OCI-M1 (cell line): ENCODE data around the gene KIF27.
"Not testable (repeated sequence)": the region's sequence is repeated elsewhere in the genome, so short reads cannot be mapped to it uniquely, and the experiment has no call there.

Experiments
- DNase-seq: peaks from one replicate; lab custom pipeline; 2025; lab: John Stamatoyannopoulos, UW

The KIF27 gene, protein sequence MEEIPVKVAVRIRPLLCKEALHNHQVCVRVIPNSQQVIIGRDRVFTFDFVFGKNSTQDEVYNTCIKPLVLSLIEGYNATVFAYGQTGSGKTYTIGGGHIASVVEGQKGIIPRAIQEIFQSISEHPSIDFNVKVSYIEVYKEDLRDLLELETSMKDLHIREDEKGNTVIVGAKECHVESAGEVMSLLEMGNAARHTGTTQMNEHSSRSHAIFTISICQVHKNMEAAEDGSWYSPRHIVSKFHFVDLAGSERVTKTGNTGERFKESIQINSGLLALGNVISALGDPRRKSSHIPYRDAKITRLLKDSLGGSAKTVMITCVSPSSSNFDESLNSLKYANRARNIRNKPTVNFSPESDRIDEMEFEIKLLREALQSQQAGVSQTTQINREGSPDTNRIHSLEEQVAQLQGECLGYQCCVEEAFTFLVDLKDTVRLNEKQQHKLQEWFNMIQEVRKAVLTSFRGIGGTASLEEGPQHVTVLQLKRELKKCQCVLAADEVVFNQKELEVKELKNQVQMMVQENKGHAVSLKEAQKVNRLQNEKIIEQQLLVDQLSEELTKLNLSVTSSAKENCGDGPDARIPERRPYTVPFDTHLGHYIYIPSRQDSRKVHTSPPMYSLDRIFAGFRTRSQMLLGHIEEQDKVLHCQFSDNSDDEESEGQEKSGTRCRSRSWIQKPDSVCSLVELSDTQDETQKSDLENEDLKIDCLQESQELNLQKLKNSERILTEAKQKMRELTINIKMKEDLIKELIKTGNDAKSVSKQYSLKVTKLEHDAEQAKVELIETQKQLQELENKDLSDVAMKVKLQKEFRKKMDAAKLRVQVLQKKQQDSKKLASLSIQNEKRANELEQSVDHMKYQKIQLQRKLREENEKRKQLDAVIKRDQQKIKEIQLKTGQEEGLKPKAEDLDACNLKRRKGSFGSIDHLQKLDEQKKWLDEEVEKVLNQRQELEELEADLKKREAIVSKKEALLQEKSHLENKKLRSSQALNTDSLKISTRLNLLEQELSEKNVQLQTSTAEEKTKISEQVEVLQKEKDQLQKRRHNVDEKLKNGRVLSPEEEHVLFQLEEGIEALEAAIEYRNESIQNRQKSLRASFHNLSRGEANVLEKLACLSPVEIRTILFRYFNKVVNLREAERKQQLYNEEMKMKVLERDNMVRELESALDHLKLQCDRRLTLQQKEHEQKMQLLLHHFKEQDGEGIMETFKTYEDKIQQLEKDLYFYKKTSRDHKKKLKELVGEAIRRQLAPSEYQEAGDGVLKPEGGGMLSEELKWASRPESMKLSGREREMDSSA (N-terminal part only)

DNA sequence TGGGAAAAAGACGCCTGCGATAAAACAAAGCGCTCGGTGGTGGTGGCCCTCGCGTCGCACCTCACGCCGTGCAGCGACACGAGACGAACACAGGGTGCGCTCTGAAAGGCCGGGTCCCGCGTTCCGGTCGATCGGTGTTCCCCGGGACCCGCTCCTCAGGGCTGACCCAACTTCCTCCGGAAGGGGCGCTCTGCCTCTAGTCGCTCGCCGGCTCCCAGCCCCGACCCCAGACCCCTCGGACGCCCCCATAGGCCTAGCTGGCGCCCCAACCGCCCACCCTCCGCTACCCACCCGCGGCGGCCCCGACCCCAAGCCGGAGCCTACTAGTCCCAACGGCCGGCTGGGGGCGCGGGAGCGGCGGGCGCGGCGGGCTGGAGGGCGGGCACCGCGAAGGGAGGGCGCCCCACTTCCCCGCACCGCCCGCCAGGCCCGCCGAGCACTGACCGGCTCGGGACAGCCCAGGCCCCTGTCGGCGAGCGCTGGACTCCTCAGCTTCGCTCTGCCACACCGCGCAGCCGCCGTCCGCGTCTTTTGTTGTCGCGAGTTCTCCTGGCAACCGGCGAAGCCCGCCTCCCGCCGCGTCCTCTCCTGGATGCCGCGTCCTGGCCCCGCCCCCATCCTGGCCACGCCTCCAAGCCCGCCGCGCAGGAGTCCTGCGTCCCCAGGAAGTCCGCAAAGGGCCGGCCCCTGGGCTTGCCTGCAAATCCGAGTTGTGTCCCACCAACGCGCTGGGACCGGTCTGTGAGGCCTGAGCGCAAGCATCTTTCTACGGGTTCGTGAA lies at the start of gene KIF27:
Gene KIF27 (minus strand): TSS at position 506 of the 781 bp plus-strand sequence. CDS start 5,841 bp downstream, outside the sequence.
- peak; percentile 98 for DNase-seq

DNA sequence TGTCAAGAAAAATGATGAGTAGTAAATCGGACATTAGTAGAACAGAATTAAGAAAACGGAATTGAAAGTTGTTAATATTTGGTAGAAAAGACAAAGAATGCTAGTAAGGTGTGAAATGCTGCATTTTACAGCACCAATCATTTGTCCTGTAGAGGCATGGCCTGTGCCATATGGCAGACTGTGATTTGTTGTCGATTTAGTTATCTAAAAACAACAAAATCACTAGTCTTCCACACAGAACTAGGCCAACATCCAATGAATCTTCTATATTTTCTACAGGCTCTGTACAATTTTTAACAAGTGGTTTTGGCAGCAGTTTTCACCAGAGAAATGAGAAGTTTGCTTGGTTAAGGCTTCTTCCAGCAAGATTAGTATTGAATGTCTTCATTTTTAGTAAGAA lies 48.4 kb upstream of the KIF27 start:
- no peak for DNase-seq

DNA sequence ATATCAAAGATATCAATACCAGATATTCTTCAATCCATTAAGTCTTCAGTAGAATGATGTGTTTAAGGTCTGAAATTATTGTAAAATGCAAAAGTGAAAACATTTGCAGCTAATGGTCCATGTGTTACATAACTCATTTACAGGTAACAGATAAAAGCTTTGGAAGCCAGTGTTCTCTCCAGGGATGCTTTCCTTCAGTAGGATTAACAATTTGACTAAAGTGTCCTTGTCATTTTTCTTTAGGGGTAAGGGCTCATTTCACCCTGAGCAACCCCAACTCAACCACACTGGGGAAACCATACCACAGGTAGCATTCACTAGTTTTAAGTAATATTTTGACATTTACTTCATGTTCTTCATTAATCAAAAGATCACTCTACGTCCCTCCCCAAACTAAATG lies 45.8 kb upstream of the KIF27 start:
- no peak for DNase-seq

DNA sequence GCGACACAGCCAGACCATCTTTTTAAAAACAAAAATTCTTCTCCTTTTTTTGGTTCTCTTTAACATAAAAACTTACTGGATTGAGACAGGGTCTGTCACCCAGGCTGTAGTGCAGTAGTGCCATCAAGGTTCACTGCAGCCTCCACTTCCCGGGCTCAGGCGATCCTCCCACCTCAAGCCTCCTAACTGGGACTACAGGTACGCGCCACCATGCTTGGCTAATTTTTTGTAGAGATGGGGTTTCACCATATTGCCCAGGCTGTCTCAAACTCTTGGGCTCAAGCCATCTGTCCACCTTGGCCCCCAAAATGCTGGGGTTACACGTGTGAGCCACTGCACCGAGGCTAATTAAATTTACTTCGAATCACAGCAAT lies 45.0 kb upstream of the KIF27 start:
- DNase-seq, result no peak

DNA sequence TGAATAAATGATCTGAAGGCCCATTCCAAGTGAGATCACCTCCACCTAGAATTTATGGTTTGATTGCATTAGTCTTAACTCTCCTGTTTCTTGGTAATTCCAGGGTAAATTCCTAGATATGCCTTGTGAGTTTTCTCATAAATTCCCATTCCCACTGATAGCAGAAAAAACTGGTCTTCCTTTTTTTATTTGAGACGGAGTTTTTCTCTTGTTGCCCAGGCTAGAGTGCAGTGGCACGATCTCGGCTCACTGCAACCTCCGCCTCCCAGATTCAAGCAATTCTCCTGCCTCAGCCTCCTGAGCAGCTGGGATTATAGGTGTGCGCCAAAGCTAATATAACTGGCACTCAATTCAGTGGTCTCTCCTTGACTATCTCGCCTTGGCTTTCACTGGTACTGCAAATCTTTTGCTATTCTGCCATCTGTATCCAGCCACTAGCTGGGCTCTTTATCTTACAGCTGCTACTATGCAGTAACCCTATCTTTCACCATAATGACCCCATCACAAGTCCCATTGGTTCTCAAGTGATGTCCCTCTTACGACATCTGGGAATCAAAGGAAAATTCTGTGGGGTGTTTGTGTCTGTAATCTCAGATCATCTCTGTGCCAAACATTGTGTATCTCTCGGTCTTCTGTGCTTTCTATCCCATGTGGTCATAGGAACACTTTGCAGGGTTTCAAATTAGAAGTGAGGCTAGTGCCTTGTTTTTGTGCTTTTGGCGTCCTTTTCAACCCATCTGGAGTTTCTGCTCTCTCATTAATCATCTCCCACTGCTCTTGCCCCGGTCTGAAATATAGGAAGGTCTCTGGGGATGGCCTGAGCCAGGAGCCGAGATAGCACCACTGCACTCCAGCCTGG lies 44.3 kb upstream of the KIF27 start:
- peak; percentile 77 for DNase-seq

DNA sequence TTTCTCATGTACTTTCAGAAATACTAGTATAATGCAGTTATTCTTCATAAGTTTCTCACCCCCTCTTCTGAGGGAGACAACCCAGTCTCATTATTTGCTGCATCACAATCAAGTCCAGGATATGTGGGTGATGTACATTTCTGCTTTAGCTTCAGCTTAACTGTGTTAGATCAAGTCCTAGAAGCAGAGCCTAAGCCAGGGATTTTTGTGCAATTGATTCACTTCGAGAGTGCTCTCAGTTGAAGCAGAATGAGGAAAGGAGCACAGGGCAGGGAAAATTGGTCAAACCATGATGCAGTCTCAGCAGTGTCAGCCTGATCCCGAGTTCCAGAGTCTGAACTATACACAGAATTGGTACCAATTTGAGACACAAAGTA lies 43.7 kb upstream of the KIF27 start:
- DNase-seq, result peak; percentile 81

DNA sequence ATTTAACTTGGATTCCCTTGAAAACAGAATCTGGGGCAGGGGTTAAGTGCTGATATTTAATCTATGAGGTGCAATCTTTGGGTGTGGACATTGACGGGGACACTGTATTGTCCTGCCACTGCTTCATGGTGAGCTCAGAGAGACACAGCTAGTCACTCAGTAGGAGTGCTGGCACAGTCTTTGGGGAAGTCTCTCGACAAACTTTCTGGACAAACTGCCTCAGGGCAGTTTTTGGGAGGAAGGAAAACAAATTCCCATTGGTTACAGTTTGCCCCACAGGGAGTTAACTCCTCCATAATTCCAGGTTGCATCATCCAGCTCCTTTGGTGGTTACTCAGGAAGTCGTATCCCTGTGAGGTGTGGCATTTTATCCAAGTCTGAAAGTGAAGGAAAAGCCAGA lies 40.9 kb upstream of the KIF27 start:
- DNase-seq, result peak; percentile 44

DNA sequence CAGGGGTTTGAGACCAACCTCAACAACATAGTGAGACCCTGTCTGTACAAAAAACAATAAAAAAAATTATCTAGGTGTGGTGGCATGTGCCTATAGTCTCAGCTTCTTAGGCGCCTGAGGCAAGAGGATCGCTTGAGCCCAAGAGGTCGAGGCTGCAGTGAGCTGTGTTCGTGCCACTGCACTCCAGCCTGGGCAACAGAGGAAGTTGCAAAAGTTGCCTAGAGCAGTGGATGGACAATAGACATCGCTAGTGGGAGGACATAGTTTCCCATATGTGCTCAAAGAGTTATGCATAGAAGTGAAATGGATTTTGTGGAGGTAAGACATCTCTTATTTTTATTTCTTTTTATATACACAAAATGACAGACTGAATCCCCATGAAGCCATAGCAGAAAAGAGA lies 39.8 kb upstream of the KIF27 start:
- DNase-seq, result no peak

DNA sequence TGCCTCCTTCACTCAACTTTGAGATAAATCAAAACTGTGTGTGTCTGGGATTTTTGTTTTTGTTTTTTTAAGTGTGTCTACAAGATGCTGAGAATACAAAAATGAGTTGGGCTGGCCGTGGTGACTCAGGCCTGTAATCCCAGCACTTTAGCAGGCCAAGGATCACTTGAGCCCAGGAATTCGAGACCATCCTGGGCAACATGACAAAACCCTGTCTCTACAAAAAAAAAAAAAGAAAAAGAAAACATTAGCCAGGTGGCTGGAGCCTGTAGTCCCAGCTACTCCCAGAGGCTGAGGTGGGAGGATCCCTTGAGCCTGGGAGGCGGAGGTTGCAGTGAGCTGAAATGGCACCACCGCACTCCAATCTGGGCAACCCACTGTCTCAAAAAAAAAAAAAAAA lies 37.8 kb upstream of the KIF27 start:
- DNase-seq, result no peak

DNA sequence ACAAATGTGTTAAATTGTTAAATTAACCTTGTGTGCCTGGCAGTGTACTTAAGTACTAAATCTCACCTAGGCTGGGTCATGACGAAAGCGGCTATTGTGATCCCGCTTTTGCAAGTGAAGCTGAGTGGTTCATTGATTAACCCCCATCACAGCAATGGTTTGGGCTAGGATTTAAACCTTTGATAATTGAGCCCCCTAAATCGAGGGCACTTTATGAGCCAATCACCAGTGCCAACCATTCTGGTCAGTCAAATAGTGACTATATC lies 35.9 kb upstream of the KIF27 start:
- peak; percentile 60 for DNase-seq

DNA sequence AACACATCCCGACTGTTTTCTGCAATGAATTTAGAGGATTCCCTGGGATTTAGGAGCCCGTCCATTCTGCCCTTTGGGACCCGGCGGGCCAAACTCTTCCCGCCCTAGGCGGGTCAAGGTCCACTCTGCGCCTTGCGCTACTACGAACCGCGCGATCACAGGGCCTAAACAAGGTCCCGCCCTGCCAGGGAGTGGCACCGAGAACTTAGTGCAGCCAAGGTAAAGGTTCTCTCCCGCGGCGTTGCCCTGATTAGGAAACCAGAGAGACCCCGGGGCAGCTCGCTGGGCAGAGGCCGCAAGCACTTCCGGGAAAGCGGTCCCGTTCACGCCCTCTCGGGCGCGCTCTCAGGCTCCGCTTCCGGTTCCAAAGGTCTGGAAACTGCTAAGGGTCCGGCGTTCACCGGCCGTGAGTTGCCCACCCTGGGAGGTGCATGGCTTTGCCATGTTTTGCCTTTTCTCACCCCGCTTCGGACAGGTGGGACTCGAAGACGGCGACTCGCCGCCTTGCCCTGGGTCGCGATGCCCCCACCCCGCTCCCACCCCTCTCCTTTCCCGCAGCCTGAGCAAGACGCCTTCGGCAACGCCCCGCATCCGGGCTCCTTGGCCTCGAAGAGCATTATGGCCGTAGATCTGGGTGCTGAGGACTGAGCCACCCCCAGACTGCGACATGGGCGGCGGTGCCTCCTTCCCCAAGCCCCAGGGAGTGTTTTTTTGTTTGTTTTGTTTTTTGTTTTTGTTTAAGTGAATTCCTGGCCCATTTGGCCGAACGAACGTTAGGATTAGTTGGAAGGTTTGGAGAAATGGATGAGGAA lies 35.4 kb upstream of the KIF27 start:
- DNase-seq, result peak; percentile 90

DNA sequence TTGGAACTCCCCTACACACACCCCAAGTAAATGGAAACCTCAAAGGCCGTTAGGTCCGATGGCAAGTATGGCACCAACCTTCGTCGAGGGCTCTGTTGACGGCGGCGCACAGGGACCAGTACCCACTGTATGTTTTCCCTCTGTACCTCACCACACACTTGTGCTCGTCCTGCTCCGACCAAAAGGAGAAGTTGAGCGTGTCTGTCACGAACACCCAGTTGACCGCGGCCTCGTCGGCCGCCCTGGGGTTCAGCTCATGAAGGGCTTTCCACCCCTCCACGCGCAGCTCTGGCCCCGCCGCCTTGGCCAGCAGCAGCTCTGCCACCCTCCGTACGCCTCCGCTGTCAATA lies 34.8 kb upstream of the KIF27 start:
- DNase-seq, result peak; percentile 83

DNA sequence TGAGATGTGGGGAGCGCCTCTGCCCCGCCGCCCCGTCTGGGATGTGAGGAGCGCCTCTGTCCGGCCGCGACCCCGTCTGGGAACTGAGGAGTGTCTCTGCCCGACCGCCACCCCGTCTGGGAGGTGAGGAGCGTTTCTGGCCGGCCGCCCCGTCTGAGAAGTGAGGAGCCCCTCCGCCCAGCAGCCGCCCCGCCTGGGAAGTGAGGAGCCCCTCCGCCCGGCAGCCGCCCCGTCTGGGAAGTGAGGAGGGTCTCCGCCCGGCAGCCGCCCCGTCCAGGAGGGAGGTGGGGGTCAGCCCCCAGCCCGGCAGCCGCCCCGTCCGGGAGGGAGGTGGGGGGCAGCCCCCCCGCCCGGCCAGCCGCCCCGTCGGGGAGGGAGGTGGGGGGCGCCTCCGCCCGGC lies 26.9 kb upstream of the KIF27 start:
- DNase-seq, result not testable (repeated sequence)

DNA sequence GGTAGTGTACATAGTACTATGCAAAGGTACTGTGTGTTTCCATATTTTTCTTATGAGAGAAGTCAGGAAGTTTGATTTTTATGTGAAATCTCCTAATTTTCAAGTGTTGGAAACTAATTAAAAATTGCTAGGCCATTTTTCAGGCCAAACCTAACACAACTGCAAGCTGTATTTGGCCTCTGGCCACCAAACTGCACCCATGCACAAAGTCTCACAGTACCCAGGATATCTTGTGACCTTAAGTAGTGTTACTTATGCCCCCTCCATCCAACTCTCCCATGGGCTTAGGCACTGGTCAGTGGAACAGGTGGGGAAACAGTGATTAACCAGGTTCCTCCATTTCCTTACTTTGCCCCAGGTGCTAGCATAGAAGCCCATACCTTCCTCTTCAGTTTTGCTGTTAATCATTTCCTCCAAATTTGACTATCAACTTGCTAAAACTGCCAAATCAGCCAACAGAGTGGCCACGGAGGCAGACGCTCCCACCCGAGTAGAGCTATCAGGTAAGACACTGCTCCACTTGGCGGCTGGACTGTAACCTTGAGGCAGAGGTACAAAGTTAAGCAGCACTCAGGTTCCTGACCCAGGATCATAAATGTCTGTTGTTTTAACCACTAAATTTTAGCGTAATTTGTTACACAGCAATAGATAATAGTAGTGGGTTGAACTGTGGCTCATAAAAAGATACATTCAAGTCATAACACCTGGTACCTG lies 19.5 kb upstream of the KIF27 start:
- DNase-seq, result no peak

DNA sequence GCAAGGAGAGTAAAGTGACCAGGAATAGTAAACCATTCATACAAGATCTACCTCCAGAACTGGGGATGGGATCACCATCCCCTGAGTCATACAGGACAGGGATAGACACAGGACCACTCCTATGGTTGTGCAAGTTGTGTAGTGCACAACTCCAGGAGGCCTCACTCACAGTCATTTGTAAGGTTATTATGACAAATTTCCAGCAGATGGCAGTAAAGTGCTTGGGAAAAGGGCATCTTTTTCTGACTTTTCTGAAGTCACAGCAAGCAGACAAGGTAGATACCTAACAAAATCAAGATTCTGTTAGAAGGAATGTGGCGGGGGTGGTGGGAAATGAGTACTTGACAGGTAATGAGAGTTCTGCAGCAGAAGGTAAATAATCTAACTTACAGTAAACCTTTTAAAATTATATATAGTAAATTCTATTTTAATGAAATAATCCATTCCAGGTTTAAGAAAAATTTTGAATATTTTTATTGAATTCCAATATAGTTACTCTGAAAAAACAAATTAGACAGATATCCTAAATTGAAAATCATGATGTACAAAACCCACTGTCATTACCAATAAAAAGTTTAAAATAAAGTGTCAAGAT lies 16.7 kb upstream of the KIF27 start:
- peak; percentile 79 for DNase-seq

DNA sequence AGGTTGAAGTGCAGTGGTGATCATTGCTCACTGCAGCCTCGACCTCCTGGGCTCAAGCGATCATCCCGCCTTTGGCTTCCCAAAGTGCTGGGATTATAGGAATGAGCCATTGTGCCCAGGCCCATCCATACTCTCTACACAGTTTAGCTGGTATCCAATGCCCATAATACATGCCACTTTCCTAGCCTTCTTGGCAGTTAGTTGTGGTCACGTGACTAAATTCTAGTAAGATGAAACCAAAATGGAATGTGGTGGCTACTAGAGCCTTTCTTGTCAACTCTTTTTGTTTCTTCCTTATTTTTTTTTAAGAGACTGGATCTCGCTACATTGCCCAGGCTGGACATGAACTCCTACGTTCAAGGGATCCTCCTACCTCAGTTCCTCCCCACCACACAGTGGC lies 15.3 kb upstream of the KIF27 start:
- no peak for DNase-seq

DNA sequence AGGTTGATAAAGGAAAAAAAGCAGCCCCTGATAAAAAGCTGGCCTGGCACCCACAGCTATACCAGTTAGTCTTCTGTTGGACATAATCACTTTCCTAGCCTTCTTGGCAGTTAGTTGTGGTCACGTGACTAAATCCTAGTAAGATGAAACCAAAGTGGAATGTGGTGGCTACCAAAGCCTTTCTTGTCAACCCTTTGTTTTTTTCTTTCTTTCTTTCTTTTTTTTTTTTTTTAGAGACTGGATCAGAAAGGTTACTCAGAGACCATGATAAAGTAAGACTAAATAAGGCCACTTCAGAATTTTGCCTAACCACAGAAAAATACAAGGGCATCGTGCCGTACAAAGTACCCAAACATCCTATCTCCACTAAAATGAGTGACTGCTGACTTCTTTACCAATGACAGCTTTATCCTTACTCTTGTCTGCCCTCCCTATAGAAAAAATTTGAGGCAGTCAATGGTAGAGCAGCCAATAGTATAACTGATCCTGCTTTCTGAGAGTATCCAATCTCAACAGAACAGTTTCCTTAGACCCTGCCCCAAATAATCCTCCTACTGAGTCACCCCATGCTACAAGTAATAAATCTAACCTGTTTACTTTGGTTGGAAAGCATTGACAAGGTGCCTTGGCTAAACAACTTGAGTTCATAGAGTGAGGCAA lies 14.2 kb upstream of the KIF27 start:
- DNase-seq, result peak; percentile 23

DNA sequence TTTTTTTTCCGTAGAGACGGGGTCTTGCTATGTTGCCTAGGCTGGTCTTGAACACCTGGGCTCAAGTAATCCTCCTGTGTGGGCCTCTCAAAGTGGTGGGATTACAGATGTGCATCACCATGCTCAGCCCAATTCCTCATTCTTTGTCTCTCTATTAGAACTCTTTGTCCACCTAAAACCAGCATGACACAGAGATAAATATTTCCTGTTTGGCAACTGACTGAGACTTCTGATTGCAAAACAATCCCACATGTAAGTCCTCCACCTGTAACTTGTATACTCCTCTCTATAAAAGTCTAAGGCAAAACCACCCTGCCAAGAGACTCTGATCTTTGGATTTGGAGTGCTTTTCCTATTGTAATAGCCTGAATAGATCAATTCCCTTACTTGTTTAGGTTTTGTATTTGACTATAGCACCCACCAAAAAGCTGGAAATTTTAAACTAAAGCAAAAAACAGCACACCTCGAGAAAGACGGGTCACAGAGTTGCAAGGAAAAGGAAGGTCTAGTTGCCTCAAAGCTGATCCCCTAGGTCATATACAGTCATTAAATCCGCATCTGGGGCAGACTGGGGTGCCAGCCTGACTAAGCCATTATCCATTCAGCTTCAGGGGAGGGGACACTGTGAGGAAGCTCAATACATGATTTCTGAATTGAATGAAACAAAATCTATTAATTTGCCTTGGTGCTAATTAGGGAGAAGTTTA lies 13.5 kb upstream of the KIF27 start:
- DNase-seq, result peak; percentile 28
